HepG2 (cell line): Measurements from ENCODE around the gene CTNNBL1. TPM values are rescaled to one million over a fixed set of nuclear protein-coding genes. Genes with fewer than 3 reads are reported as not detected.
A peak's percentile ranks its signal among the peaks of the same experiment; 100 is the strongest.

Experiments used
- AKAP8 ChIP-seq: sonication (generic); formaldehyde crosslinking; IDR thresholded peaks from 2 replicates; pipeline ENCODE4 v1.5.1; 2020; ENCODE audit warnings: mild to moderate bottlenecking, missing genetic modification reagents
- CC2D1A ChIP-seq: sonication (generic); formaldehyde crosslinking; IDR thresholded peaks from 2 replicates; pipeline ENCODE4 v1.8.1; 2023; ENCODE audit warnings: mild to moderate bottlenecking, missing genetic modification reagents
- CENPBD1 ChIP-seq: sonication (generic); formaldehyde crosslinking; IDR thresholded peaks from 2 replicates; pipeline ENCODE4 v1.8.0; 2022; ENCODE audit warnings: missing genetic modification reagents, low read depth, mild to moderate bottlenecking, borderline replicate concordance
- CHD2 ChIP-seq: IDR thresholded peaks from 2 replicates; pipeline ENCODE4 v1.6.1; 2011; ENCODE audit warnings: low read depth, low read length, improper control_type of control experiment
- EP300 ChIP-seq, 3 experiments: sonication (generic) in 1 of 3; formaldehyde crosslinking in 1 of 3; IDR thresholded peaks; 2 replicates each; pipeline versions ENCODE4 v1.5.1 to v1.6.1; 2011 to 2020; ENCODE audit warnings: low read depth in 2 of 3, low read length in 2 of 3, borderline replicate concordance in 1 of 3, improper control_type of control experiment in 1 of 3, mild to moderate bottlenecking in 1 of 3, missing genetic modification reagents in 1 of 3, moderate library complexity in 1 of 3
- FOSL2 ChIP-seq: sonication (generic); formaldehyde crosslinking; IDR thresholded peaks from 2 replicates; pipeline ENCODE4 v1.4.0; 2020; ENCODE audit warnings: missing genetic modification reagents
- FOXP1 ChIP-seq, 2 experiments: fragments of 450-650 bp in 1 of 2; IDR thresholded peaks; 2 replicates each; pipeline ENCODE4 v1.6.1; 2017 to 2018; ENCODE audit warnings: antibody characterized with exemption in 1 of 2
- GTF3A ChIP-seq: sonication (generic); formaldehyde crosslinking; conservative IDR thresholded peaks from 2 replicates; pipeline ENCODE4 v1.4.0; 2020; ENCODE audit warnings: mild to moderate bottlenecking, missing genetic modification reagents
- HDAC2 ChIP-seq: sonication (generic); formaldehyde crosslinking; IDR thresholded peaks from 2 replicates; pipeline ENCODE4 v1.4.0; 2020; ENCODE audit warnings: missing genetic modification reagents
- HNRNPH1 ChIP-seq: fragments of 200-400 bp; formaldehyde crosslinking; optimal IDR thresholded peaks from 2 replicates; pipeline ENCODE3; 2017; ENCODE audit warnings: mild to moderate bottlenecking, low read depth, low read length
- MEIS1 ChIP-seq: sonication (generic); formaldehyde crosslinking; IDR thresholded peaks from 2 replicates; pipeline ENCODE4 v1.9.0; 2021; ENCODE audit warnings: mild to moderate bottlenecking, missing genetic modification reagents, moderate library complexity, borderline replicate concordance
- MXD4 ChIP-seq: IDR thresholded peaks from 2 replicates; pipeline ENCODE4 v1.6.1; 2016; ENCODE audit warnings: mild to moderate bottlenecking, missing biosample characterization, missing genetic modification reagents
- NCOA2 ChIP-seq: sonication (generic); formaldehyde crosslinking; IDR thresholded peaks from 2 replicates; pipeline ENCODE4 v1.8.0; 2022; ENCODE audit warnings: inconsistent platforms
- NR0B2 ChIP-seq: sonication (generic); formaldehyde crosslinking; IDR thresholded peaks from 2 replicates; pipeline ENCODE4 v1.4.0; 2020; ENCODE audit warnings: mild to moderate bottlenecking, missing genetic modification reagents
- PAX8 ChIP-seq: sonication (generic); formaldehyde crosslinking; IDR thresholded peaks from 2 replicates; pipeline ENCODE4 v1.8.0; 2022; ENCODE audit warnings: mild to moderate bottlenecking, missing genetic modification reagents, borderline replicate concordance
- PREB ChIP-seq: sonication (generic); formaldehyde crosslinking; IDR thresholded peaks from 2 replicates; pipeline ENCODE4 v1.4.0; 2020; ENCODE audit warnings: missing genetic modification reagents
- RFXANK ChIP-seq: IDR thresholded peaks from 2 replicates; pipeline ENCODE4 v1.6.1; 2016
- TEAD2 ChIP-seq: sonication (generic); formaldehyde crosslinking; IDR thresholded peaks from 2 replicates; pipeline ENCODE4 v1.9.0; 2021; ENCODE audit warnings: missing genetic modification reagents
- TGIF2 ChIP-seq: IDR thresholded peaks from 2 replicates; pipeline ENCODE4 v1.6.1; 2016; ENCODE audit warnings: control low read depth, missing compliant biosample characterization
- THYN1 ChIP-seq: sonication (generic); formaldehyde crosslinking; IDR thresholded peaks from 2 replicates; pipeline ENCODE4 v1.8.1; 2023; ENCODE audit warnings: low read depth, mild to moderate bottlenecking, moderate library complexity, missing genetic modification reagents, borderline replicate concordance
- ZFP36L2 ChIP-seq: sonication (generic); formaldehyde crosslinking; IDR thresholded peaks from 2 replicates; pipeline ENCODE4 v1.4.0; 2020; ENCODE audit warnings: missing genetic modification reagents
- ZNF446 ChIP-seq: sonication (generic); formaldehyde crosslinking; IDR thresholded peaks from 2 replicates; pipeline ENCODE4 v1.5.0; 2020; ENCODE audit warnings: mild to moderate bottlenecking, missing genetic modification reagents
- ZNF547 ChIP-seq: sonication (generic); formaldehyde crosslinking; IDR thresholded peaks from 2 replicates; pipeline ENCODE4 v1.5.1; 2020; ENCODE audit warnings: mild to moderate bottlenecking, missing genetic modification reagents
- ZNF563 ChIP-seq: sonication (generic); formaldehyde crosslinking; IDR thresholded peaks from 2 replicates; pipeline ENCODE4 v1.8.0; 2022; ENCODE audit warnings: mild to moderate bottlenecking, moderate library complexity, missing genetic modification reagents
- ZNF670 ChIP-seq: sonication (generic); formaldehyde crosslinking; IDR thresholded peaks from 2 replicates; pipeline ENCODE4 v1.8.0; 2022; ENCODE audit warnings: mild to moderate bottlenecking, missing genetic modification reagents, borderline replicate concordance
- ZNF747 ChIP-seq: sonication (generic); formaldehyde crosslinking; IDR thresholded peaks from 2 replicates; pipeline ENCODE4 v1.8.1; 2023; ENCODE audit warnings: missing genetic modification reagents, mild to moderate bottlenecking, borderline replicate concordance
- ZNF883 ChIP-seq: sonication (generic); formaldehyde crosslinking; IDR thresholded peaks from 2 replicates; pipeline ENCODE4 v1.5.1; 2020; ENCODE audit warnings: mild to moderate bottlenecking, missing genetic modification reagents; ENCODE audit errors: not compliant biosample characterization
- ZSCAN9 ChIP-seq: IDR thresholded peaks from 2 replicates; pipeline ENCODE4 v1.6.1; 2016; ENCODE audit warnings: borderline replicate concordance
- polyA plus RNA-seq, 8 experiments: library from polyadenylated mRNA; depleted of rRNA in 3 of 8; stranded (reverse) in 7 of 8; unstranded in 1 of 8; fragments of >200 nt; fragmentation: Illumina TruSeq in 4 of 8; extraction: Trizol in 4 of 8; gene quantifications; 2 replicates each; pipeline versions ENCODE4 v1.2.1 to v1.2.3, GENCODE V29; 2011 to 2016; ENCODE audit warnings: low read depth in 4 of 8, missing spikeins in 1 of 8, mixed read lengths in 1 of 8; ENCODE audit not compliant: insufficient read depth in 1 of 8
- total RNA-seq, 5 experiments: library from RNA; depleted of rRNA; stranded (reverse); fragments of >200 nt; fragmentation: Illumina TruSeq; extraction: Trizol; gene quantifications; 2 replicates each; pipeline ENCODE4 v1.2.3, GENCODE V29; 2016; ENCODE audit warnings: low read depth in 1 of 5

Gene CTNNBL1
- total and polyA plus RNA-seq, 2 of the 13 experiments (the other 11 are each of a cell fraction or from before 2014, with no cell fraction given) = 49.3 to 94.6 TPM

GRCh38 chr20:37693635-37694626 is at the start of gene CTNNBL1 (continued):
- TF ChIP-seq MEIS1 (CRISPR knock-in tag) = peak; percentile 70
- no peak for TF ChIP-seq TEAD2 (CRISPR knock-in tag)
- no peak; the same call in 1 of the 2 replicates for TF ChIP-seq ZNF747
- peak; percentile 93 for TF ChIP-seq TGIF2
- peak; percentile 35; the same call in 1 of the 2 replicates for TF ChIP-seq GTF3A (CRISPR knock-in tag)
- no peak for TF ChIP-seq HNRNPH1
- peak; percentile 82; the same call in 1 of the 2 replicates for TF ChIP-seq RFXANK (CRISPR knock-in tag)
- TF ChIP-seq FOXP1 (IDR thresholded peaks at IDR 0.05) = no peak
- TF ChIP-seq FOXP1 (CRISPR knock-in tag; IDR thresholded peaks at IDR 0.05) = peak; percentile 63
- TF ChIP-seq ZNF547 = peak; percentile 71; the same call in 1 of the 2 replicates
- TF ChIP-seq PAX8 (CRISPR knock-in tag) = 0 out of 2 replicates have a peak, but pooled peaks have one; percentile 66
- peak in 1 of 2 experiments; percentile 47; a peak in 1 of 4 replicates for TF ChIP-seq EP300 (IDR thresholded peaks at IDR 0.05; ENCODE audit: low read depth in 2 of 2, low read length in 2 of 2)
- TF ChIP-seq EP300 (CRISPR knock-in tag; IDR thresholded peaks at IDR 0.05; ENCODE audit: borderline replicate concordance) = peak; percentile 29; the same call in 1 of the 2 replicates
- TF ChIP-seq NCOA2 (CRISPR knock-in tag) = 0 out of 2 replicates have a peak, but pooled peaks have one; percentile 53
- 0 out of 2 replicates have a peak, but pooled peaks have one; percentile 64 for TF ChIP-seq PREB (CRISPR knock-in tag)
- TF ChIP-seq ZFP36L2 (CRISPR knock-in tag) = 0 out of 2 replicates have a peak, but pooled peaks have one; percentile 29
- peak; percentile 88 for TF ChIP-seq NR0B2 (CRISPR knock-in tag)
- peak; percentile 84; the same call in 1 of the 2 replicates for TF ChIP-seq ZSCAN9 (CRISPR knock-in tag)
- TF ChIP-seq MXD4 (CRISPR knock-in tag) = peak; percentile 97
- TF ChIP-seq CENPBD1 (CRISPR knock-in tag) = no peak
- no peak for TF ChIP-seq THYN1 (CRISPR knock-in tag)
- no peak for TF ChIP-seq ZNF446 (CRISPR knock-in tag)
- peak; percentile 56 for TF ChIP-seq FOSL2 (CRISPR knock-in tag)
- TF ChIP-seq ZNF670 (CRISPR knock-in tag) = 0 out of 2 replicates have a peak, but pooled peaks have one; percentile 46
- TF ChIP-seq CC2D1A = no peak
- peak; percentile 4; the same call in 1 of the 2 replicates for TF ChIP-seq ZNF563 (CRISPR knock-in tag)
- peak; percentile 36; the same call in 1 of the 2 replicates for TF ChIP-seq CHD2
- TF ChIP-seq AKAP8 = peak; percentile 24; the same call in 1 of the 2 replicates
- TF ChIP-seq ZNF883 (CRISPR knock-in tag) = peak; percentile 77
- TF ChIP-seq HDAC2 = peak; percentile 86
